K562 (cell line): Measurements from ENCODE around the gene GATA1. TPM values are rescaled to one million over a fixed set of nuclear protein-coding genes. Genes with fewer than 3 reads are reported as not detected.

Source experiments
- BCOR ChIP-seq: fragments of 450-650 bp; IDR thresholded peaks from 2 replicates; pipeline ENCODE4 v1.6.1; 2016
- CEBPZ ChIP-seq: fragments of 150-350 bp; IDR thresholded peaks from 2 replicates; pipeline ENCODE4 v1.6.1; 2014; ENCODE audit warnings: low read depth, mild to moderate bottlenecking, low read length, borderline replicate concordance
- CHD2 ChIP-seq: IDR thresholded peaks from 2 replicates; pipeline ENCODE4 v1.6.1; 2011; ENCODE audit warnings: low read depth, low read length
- ELK1 ChIP-seq: sonication (generic); formaldehyde crosslinking; IDR thresholded peaks from 2 replicates; pipeline ENCODE4 v1.8.1; 2022; ENCODE audit warnings: missing genetic modification reagents
- ETV6 ChIP-seq, 3 experiments: fragments of 150-350 bp in 1 of 3; sonication (generic) in 1 of 3; formaldehyde crosslinking in 1 of 3; IDR thresholded peaks; 2 replicates each; pipeline versions ENCODE4 v1.6.1 to v1.8.0; 2014 to 2022; ENCODE audit warnings: borderline replicate concordance in 2 of 3, low read depth in 2 of 3, antibody characterized with exemption in 1 of 3, low read length in 1 of 3, mild to moderate bottlenecking in 1 of 3, missing genetic modification reagents in 1 of 3
- KLF1 ChIP-seq: fragments of 450-650 bp; IDR thresholded peaks from 2 replicates; pipeline ENCODE4 v1.6.1; 2016; ENCODE audit warnings: missing genetic modification characterization, missing compliant biosample characterization
- KLF13 ChIP-seq: fragments of 450-650 bp; IDR thresholded peaks from 2 replicates; pipeline ENCODE4 v1.6.1; 2016; ENCODE audit warnings: missing genetic modification characterization, low read depth, mild to moderate bottlenecking, missing compliant biosample characterization, moderate library complexity, borderline replicate concordance
- KLF16 ChIP-seq: IDR thresholded peaks from 2 replicates; pipeline ENCODE4 v1.6.1; 2016; ENCODE audit warnings: antibody characterized with exemption
- MAFK ChIP-seq: IDR thresholded peaks from 2 replicates; pipeline ENCODE4 v1.6.1; 2011; ENCODE audit warnings: low read length, improper control_type of control experiment
- MBD1 ChIP-seq: fragments of 250-450 bp; sonication (Bioruptor Pico); IDR thresholded peaks from 2 replicates; pipeline ENCODE4 v1.8.0; 2022; ENCODE audit warnings: inconsistent platforms
- MCM2 ChIP-seq: fragments of 450-650 bp; IDR thresholded peaks from 2 replicates; pipeline ENCODE4 v1.6.1; 2017; ENCODE audit warnings: low read depth, mild to moderate bottlenecking
- MYC ChIP-seq, 2 experiments: fragments of 250-450 bp in 1 of 2; sonication (Bioruptor Pico) in 1 of 2; IDR thresholded peaks; 2 replicates each; pipeline versions ENCODE4 v1.5.1 to v1.6.1; 2012 to 2021; ENCODE audit warnings: low read depth in 2 of 2, borderline replicate concordance in 1 of 2, improper control_type of control experiment in 1 of 2, low read length in 1 of 2, mild to moderate bottlenecking in 1 of 2, moderate library complexity in 1 of 2
- PATZ1 ChIP-seq: fragments of 250-450 bp; sonication (Bioruptor Pico); IDR thresholded peaks from 2 replicates; pipeline ENCODE4 v1.5.0; 2020; ENCODE audit warnings: mild to moderate bottlenecking, borderline replicate concordance
- SLC30A9 ChIP-seq: fragments of 250-450 bp; sonication (Bioruptor Pico); IDR thresholded peaks from 2 replicates; pipeline ENCODE4 v1.8.0; 2022; ENCODE audit warnings: mild to moderate bottlenecking, moderate library complexity
- SMC3 ChIP-seq: conservative IDR thresholded peaks from 2 replicates; pipeline ENCODE4 v1.6.1; 2011; ENCODE audit warnings: low read depth, low read length, improper control_type of control experiment; ENCODE audit not compliant: insufficient read depth
- SNRNP70 ChIP-seq: fragments of 200-400 bp; formaldehyde crosslinking; optimal IDR thresholded peaks from 2 replicates; pipeline ENCODE3; 2017; ENCODE audit warnings: low read depth, low read length
- TARDBP ChIP-seq: fragments of 450-650 bp; IDR thresholded peaks from 2 replicates; pipeline ENCODE4 v1.6.1; 2016
- WHSC1 ChIP-seq: IDR thresholded peaks from one replicate; pipeline ENCODE4 v1.6.1; 2012; ENCODE audit warnings: low read length, control low read depth, inconsistent platforms
- ZNF445 ChIP-seq: fragments of 250-450 bp; sonication (Bioruptor Pico); IDR thresholded peaks from 2 replicates; pipeline ENCODE4 v1.4.0; 2020; ENCODE audit warnings: low read depth, mild to moderate bottlenecking, moderate library complexity
- ZNF717 ChIP-seq: fragments of 250-450 bp; sonication (Bioruptor Pico); IDR thresholded peaks from 2 replicates; pipeline ENCODE4 v1.5.0; 2021
- polyA plus RNA-seq, 8 experiments: library from polyadenylated mRNA; depleted of rRNA in 4 of 8; stranded (reverse) in 5 of 8; unstranded in 3 of 8; fragments of >200 nt; fragmentation: Nextera tagmentation in 2 of 8; fragmentation: Illumina TruSeq in 1 of 8; extraction: Ambion mirVana in 2 of 8; extraction: Trizol in 1 of 8; gene quantifications; 2 replicates each; pipeline versions ENCODE4 v1.2.1 to v1.2.3, GENCODE V29; 2011 to 2014; ENCODE audit warnings: inconsistent platforms in 1 of 8, missing spikeins in 1 of 8
- total RNA-seq, 7 experiments: library from RNA; depleted of rRNA in 6 of 7; stranded (reverse); fragments of >200 nt in 6 of 7; fragmentation: Illumina TruSeq in 2 of 7; extraction: Trizol in 2 of 7; gene quantifications; 2 replicates each; pipeline versions ENCODE4 v1.2.1 to v1.2.3, GENCODE V29; 2011 to 2021; ENCODE audit warnings: low replicate concordance in 1 of 7

The GATA1 gene
- total and polyA plus RNA-seq, 9 of the 15 experiments (the other 6 are each of a cell fraction or from before 2014, with no cell fraction given): 11.9 to 291 (median 116) TPM

- no peak for TF ChIP-seq ELK1 (CRISPR knock-in tag)
- peak; percentile 96 for TF ChIP-seq KLF16
- TF ChIP-seq MBD1 (CRISPR knock-in tag): no peak
- no peak for TF ChIP-seq ZNF445 (CRISPR knock-in tag)
- TF ChIP-seq WHSC1: no peak
- no peak for TF ChIP-seq SLC30A9 (CRISPR knock-in tag)
- TF ChIP-seq SMC3: 0 out of 2 replicates have a peak, but pooled peaks have one; percentile 6
- TF ChIP-seq ZNF717 (CRISPR knock-in tag): no peak
- no peak for TF ChIP-seq SNRNP70
- 0 out of 4 replicates have a peak, but pooled peaks of 1 of the 2 experiments have one; percentile 26 for TF ChIP-seq ETV6 (IDR thresholded peaks at IDR 0.05; ENCODE audit: borderline replicate concordance in 1 of 2, low read depth in 2 of 2, low read length in 1 of 2)
- no peak for TF ChIP-seq ETV6 (CRISPR knock-in tag; IDR thresholded peaks at IDR 0.05; ENCODE audit: borderline replicate concordance)
- peak; percentile 98 for TF ChIP-seq BCOR
- no peak for TF ChIP-seq MAFK
- no peak for TF ChIP-seq TARDBP
- peak; percentile 74 for TF ChIP-seq MYC (IDR thresholded peaks at IDR 0.05; ENCODE audit: low read depth, low read length)
- no peak for TF ChIP-seq MYC (CRISPR knock-in tag; IDR thresholded peaks at IDR 0.05; ENCODE audit: borderline replicate concordance, low read depth)
- TF ChIP-seq MCM2: no peak
- peak; percentile 60; the same call in 1 of the 2 replicates for TF ChIP-seq CHD2
- TF ChIP-seq KLF1 (tag): no peak
- 0 out of 2 replicates have a peak, but pooled peaks have one; percentile 12 for TF ChIP-seq KLF13 (tag)
- TF ChIP-seq PATZ1 (CRISPR knock-in tag): no peak
- TF ChIP-seq CEBPZ: no peak
Observed at GRCh38 chrX:48782795-48783194, 3.6 kb upstream of the GATA1 start (continued).
